ENCODE measurements around the gene OSGIN1.

The OSGIN1 gene

DNA sequence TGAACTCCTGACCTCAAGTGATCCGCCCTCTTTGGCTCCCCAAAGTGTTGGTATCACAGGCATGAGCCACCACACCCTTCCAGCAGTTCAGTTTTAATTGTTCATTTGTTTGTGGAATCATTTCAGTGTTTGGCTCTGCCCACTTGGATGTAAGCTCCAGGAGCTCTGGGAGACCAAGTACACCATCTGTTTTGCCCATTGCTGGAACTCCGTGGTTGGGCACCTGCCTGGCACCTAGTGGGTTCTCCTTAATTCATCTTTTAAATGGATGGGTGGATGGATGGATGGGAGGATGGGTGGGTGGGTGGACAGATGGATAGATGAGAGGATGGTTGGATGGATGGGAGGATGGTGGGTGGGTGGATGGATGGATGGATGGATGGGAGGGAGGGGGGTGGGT, 14.1 kb downstream of the OSGIN1 start:
- Histone ChIP-seq H3K27me3 (ENCODE audit: insufficient read depth, poor library complexity, severe bottlenecking) (peaks cover 14% of the 10 kb centered on the region), H3K4me3 (replicated peaks; ENCODE audit: insufficient read depth, low read length) (no peak overlapping the region), H3K27ac (replicated peaks) (no peak overlapping the region)
- no peak for TF ChIP-seq GABPA (IDR thresholded peaks at IDR 0.05; ENCODE audit: low read depth)
- no peak for TF ChIP-seq POLR2AphosphoS5 (IDR thresholded peaks at IDR 0.05; ENCODE audit: low read depth)
- TF ChIP-seq, protein P1, sequence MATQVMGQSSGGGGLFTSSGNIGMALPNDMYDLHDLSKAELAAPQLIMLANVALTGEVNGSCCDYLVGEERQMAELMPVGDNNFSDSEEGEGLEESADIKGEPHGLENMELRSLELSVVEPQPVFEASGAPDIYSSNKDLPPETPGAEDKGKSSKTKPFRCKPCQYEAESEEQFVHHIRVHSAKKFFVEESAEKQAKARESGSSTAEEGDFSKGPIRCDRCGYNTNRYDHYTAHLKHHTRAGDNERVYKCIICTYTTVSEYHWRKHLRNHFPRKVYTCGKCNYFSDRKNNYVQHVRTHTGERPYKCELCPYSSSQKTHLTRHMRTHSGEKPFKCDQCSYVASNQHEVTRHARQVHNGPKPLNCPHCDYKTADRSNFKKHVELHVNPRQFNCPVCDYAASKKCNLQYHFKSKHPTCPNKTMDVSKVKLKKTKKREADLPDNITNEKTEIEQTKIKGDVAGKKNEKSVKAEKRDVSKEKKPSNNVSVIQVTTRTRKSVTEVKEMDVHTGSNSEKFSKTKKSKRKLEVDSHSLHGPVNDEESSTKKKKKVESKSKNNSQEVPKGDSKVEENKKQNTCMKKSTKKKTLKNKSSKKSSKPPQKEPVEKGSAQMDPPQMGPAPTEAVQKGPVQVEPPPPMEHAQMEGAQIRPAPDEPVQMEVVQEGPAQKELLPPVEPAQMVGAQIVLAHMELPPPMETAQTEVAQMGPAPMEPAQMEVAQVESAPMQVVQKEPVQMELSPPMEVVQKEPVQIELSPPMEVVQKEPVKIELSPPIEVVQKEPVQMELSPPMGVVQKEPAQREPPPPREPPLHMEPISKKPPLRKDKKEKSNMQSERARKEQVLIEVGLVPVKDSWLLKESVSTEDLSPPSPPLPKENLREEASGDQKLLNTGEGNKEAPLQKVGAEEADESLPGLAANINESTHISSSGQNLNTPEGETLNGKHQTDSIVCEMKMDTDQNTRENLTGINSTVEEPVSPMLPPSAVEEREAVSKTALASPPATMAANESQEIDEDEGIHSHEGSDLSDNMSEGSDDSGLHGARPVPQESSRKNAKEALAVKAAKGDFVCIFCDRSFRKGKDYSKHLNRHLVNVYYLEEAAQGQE (IDR thresholded peaks at IDR 0.05; ENCODE audit: insufficient replicate concordance, low read depth) = no peak
- TF ChIP-seq SPI1 (IDR thresholded peaks at IDR 0.05; ENCODE audit: borderline replicate concordance, low read depth) = no peak
- TF ChIP-seq CTCF (IDR thresholded peaks at IDR 0.05; ENCODE audit: insufficient read depth, low read length) = no peak
- no peak for DNase-seq (ENCODE audit: low read depth in 1 of 2, low spot score in 1 of 2)

DNA sequence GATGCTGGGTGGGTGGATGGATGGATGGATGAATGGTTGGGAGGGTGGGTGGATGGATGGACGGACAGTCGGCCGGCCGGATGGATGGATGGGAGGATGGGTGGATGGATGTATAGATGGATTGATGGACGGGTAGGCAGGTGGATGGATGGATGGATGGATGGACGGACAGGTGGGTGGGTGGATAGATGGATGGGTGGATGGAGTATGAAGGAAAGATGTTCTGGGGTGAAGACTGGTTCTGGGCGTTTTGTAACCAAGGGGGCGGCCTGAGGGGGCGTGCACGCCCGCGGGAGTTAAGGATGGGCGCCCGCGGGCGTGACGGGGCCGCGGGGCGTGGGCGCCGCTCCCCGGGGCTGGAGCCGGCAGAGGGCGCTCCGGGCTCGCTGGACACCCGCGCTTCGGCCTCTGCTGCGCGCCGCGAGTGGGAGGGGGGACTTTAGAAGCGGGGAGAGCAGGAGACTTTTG, 14.8 kb downstream of the OSGIN1 start, which contains the start of gene NECAB2:
Gene NECAB2, plus strand, starts transcription at position 407 of the 468 bp plus-strand sequence. CDS start 405 bp downstream, outside the sequence.
- Histone ChIP-seq H3K27ac (replicated peaks) (no peak within 1 kb of the TSS), H3K4me3 (replicated peaks; ENCODE audit: insufficient read depth, low read length) (peak within 1 kb of the TSS; percentile 25), H3K27me3 (ENCODE audit: insufficient read depth, poor library complexity, severe bottlenecking) (peaks cover 14% of the 10 kb centered on the region)
- DNase-seq (ENCODE audit: low read depth in 1 of 2, low spot score in 1 of 2) = peak in 1 of 2 experiments; percentile 15
- no peak for TF ChIP-seq SPI1 (IDR thresholded peaks at IDR 0.05; ENCODE audit: borderline replicate concordance, low read depth)
- peak; percentile 11 for TF ChIP-seq CTCF (IDR thresholded peaks at IDR 0.05; ENCODE audit: insufficient read depth, low read length)

DNA sequence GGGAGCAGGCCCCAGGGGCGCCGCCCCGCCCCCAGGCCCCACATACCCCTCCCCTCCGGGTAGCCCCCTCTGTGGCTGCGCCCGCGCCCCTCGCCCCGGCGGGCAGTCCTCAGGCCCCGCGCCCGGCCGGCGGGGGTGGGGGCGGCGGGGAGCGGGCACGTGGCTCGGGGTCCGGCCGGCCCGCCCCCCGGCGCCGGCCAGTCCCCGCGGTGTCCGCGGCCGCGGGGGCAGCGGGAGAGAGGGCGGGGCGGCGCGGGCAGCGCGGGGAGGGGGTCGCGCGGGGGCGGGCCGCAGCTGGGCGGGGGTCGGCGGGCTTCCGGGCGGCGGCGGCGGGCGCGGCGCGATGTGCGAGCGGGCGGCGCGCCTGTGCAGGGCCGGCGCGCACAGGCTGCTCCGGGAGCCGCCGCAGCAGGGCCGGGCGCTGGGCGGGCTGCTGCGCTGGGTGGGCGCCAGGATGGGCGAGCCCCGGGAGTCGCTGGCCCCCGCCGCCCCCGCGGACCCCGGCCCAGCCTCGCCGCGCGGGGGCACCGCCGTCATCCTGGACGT, 15.3 kb downstream of the OSGIN1 start:
- no peak for DNase-seq (ENCODE audit: low read depth in 1 of 2, low spot score in 1 of 2)
- H3K4me3 ChIP-seq (replicated peaks; ENCODE audit: insufficient read depth, low read length) = peak overlapping the region; percentile 25

More for the DNA sequence above, 15.3 kb downstream of the OSGIN1 start:
- H3K27ac ChIP-seq (replicated peaks) = no peak overlapping the region
- TF ChIP-seq, protein P1 (IDR thresholded peaks at IDR 0.05; ENCODE audit: insufficient replicate concordance, low read depth) = no peak
- TF ChIP-seq GABPA (IDR thresholded peaks at IDR 0.05; ENCODE audit: low read depth) = no peak
- no peak for TF ChIP-seq SPI1 (IDR thresholded peaks at IDR 0.05; ENCODE audit: borderline replicate concordance, low read depth)
- no peak for TF ChIP-seq POLR2AphosphoS5 (IDR thresholded peaks at IDR 0.05; ENCODE audit: low read depth)
- TF ChIP-seq CTCF (IDR thresholded peaks at IDR 0.05; ENCODE audit: insufficient read depth, low read length) = no peak
- H3K27me3 ChIP-seq (ENCODE audit: insufficient read depth, poor library complexity, severe bottlenecking) = peaks cover 14% of the 10 kb centered on the region
